GM23338 (cell line): ENCODE measurements around the gene CLDN1. TPM values are rescaled to one million over a fixed set of nuclear protein-coding genes. Genes with fewer than 3 reads are reported as not detected.
A peak's percentile ranks its signal among the peaks of the same experiment; 100 is the strongest.

Source experiments
- ATAC-seq: fragments of 200-7000 bp; cut with Tn5 transposase; 3 replicates; pipeline ENCODE4 v1.9.1; 2020
- DNase-seq: peaks from one replicate; pipeline ENCODE4 v3.0.0-alpha.2; 2015; ENCODE audit warnings: low spot score
- H2AFZ ChIP-seq: fragments of 200-600 bp; sonication (generic); 2 replicates; pipeline ENCODE4 v1.8.0; 2016; ENCODE audit warnings: antibody characterized with exemption, mild to moderate bottlenecking, moderate library complexity
- H3F3A ChIP-seq: fragments of 200-600 bp; sonication (generic); replicated peaks from 2 replicates; pipeline ENCODE4 v1.8.0; 2017; ENCODE audit warnings: antibody characterized with exemption, mixed run types, low read depth
- H3K27ac ChIP-seq: fragments of 200-600 bp; sonication (generic); 2 replicates; pipeline ENCODE4 v1.6.1; 2016; ENCODE audit warnings: low read depth
- H3K27me3 ChIP-seq: fragments of 200-600 bp; sonication (generic); 2 replicates; pipeline ENCODE4 v1.8.0; 2016; ENCODE audit warnings: mild to moderate bottlenecking, mixed run types, moderate library complexity; ENCODE audit not compliant: insufficient read depth
- H3K36me3 ChIP-seq: fragments of 200-600 bp; sonication (generic); 2 replicates; pipeline ENCODE4 v1.8.0; 2016; ENCODE audit warnings: mild to moderate bottlenecking; ENCODE audit not compliant: insufficient read depth
- H3K4me1 ChIP-seq: fragments of 200-600 bp; sonication (generic); 2 replicates; pipeline ENCODE4 v1.8.0; 2016; ENCODE audit warnings: mild to moderate bottlenecking, moderate library complexity; ENCODE audit not compliant: insufficient read depth
- H3K4me2 ChIP-seq: fragments of 200-600 bp; sonication (generic); 2 replicates; pipeline ENCODE4 v1.7.1; 2017; ENCODE audit warnings: mixed run types
- H3K4me3 ChIP-seq: fragments of 200-600 bp; sonication (generic); 2 replicates; pipeline ENCODE4 v1.6.1; 2016; ENCODE audit warnings: mixed run types
- H3K79me2 ChIP-seq: fragments of 200-600 bp; sonication (generic); replicated peaks from 2 replicates; pipeline ENCODE4 v1.8.0; 2017; ENCODE audit warnings: mild to moderate bottlenecking; ENCODE audit not compliant: insufficient read depth
- H3K9me2 ChIP-seq: fragments of 200-600 bp; sonication (generic); 2 replicates; pipeline ENCODE4 v1.8.0; 2017; ENCODE audit not compliant: insufficient read depth
- H4K20me1 ChIP-seq: fragments of 200-600 bp; sonication (generic); replicated peaks from 2 replicates; pipeline ENCODE4 v1.8.0; 2017; ENCODE audit warnings: mild to moderate bottlenecking; ENCODE audit not compliant: insufficient read depth
- H3K27ac Mint-ChIP-seq: 2 replicates; pipeline ENCODE4 v1.8.0; 2020; ENCODE audit warnings: inconsistent platforms, mild to moderate bottlenecking, moderate library complexity, mixed read lengths
- H3K27me3 Mint-ChIP-seq: 3 replicates; pipeline ENCODE4 v1.8.0; 2022; ENCODE audit warnings: low read depth, mild to moderate bottlenecking, moderate library complexity, mixed read lengths, inconsistent platforms; ENCODE audit not compliant: insufficient read depth, poor library complexity
- H3K36me3 Mint-ChIP-seq: 3 replicates; pipeline ENCODE4 v1.8.0; 2021; ENCODE audit warnings: low read depth, mild to moderate bottlenecking, inconsistent platforms, moderate library complexity, mixed read lengths
- H3K4me1 Mint-ChIP-seq: 3 replicates; pipeline ENCODE4 v1.8.0; 2020; ENCODE audit warnings: mild to moderate bottlenecking, inconsistent platforms, mixed read lengths
- H3K4me3 Mint-ChIP-seq: 3 replicates; pipeline ENCODE4 v1.8.0; 2021; ENCODE audit warnings: moderate library complexity, mild to moderate bottlenecking, inconsistent platforms, mixed read lengths
- H3K9me3 Mint-ChIP-seq: 3 replicates; pipeline ENCODE4 v1.8.0; 2020; ENCODE audit warnings: moderate library complexity, mild to moderate bottlenecking, inconsistent platforms, mixed read lengths
- NANOG ChIP-seq: IDR thresholded peaks from 2 replicates; pipeline ENCODE4 v1.6.1; 2016; ENCODE audit warnings: antibody characterized with exemption, borderline replicate concordance
- REST ChIP-seq: IDR thresholded peaks from one replicate; pipeline ENCODE4 v1.6.1; 2018; ENCODE audit warnings: antibody characterized with exemption; ENCODE audit not compliant: unreplicated experiment
- STAT1 ChIP-seq: IDR thresholded peaks from one replicate; pipeline ENCODE4 v1.6.1; 2016; ENCODE audit warnings: antibody characterized with exemption; ENCODE audit not compliant: unreplicated experiment
- polyA plus RNA-seq: library from polyadenylated mRNA; unstranded; fragments of >200 nt; fragmentation: Nextera tagmentation; extraction: Ambion mirVana; gene quantifications from 2 replicates; pipeline ENCODE4 v1.2.1, GENCODE V29; 2016
- total RNA-seq: library from RNA; depleted of rRNA; stranded (reverse); fragments of >200 nt; shearing (Covaris generic); gene quantifications from 2 replicates; pipeline ENCODE4 v1.2.3, GENCODE V29; 2014; rRNA removed

CLDN1 gene
- total and polyA plus RNA-seq, 2 experiments from 2014 or later, result 2.5 to 4.6 TPM

GRCh38 chr3:190258634-190259033 is 63.6 kb downstream of the CLDN1 start:
- Histone ChIP-seq H3K27ac (no peak overlapping the region), H3K4me1 (no peaks in the 10 kb centered on the region), H3F3A (no peaks in the 10 kb centered on the region), H3K4me3 (no peak overlapping the region), H3K36me3 (no peaks in the 10 kb centered on the region), H4K20me1 (no peaks in the 10 kb centered on the region), H3K79me2 (no peaks in the 10 kb centered on the region), H2AFZ (no peak overlapping the region), H3K27me3 (no peaks in the 10 kb centered on the region), H3K4me2 (no peak overlapping the region), H3K9me2 (peaks cover 5% of the 10 kb centered on the region; the same call in 1 of the 2 replicates)
- TF ChIP-seq NANOG, result no peak
- TF ChIP-seq STAT1, result no peak
- TF ChIP-seq REST, result no peak
- H3K9me3 Mint-ChIP-seq, result no peaks in the 10 kb centered on the region
- no peaks in the 10 kb centered on the region for H3K36me3 Mint-ChIP-seq
- no peak for DNase-seq
- peaks cover 15% of the 10 kb centered on the region; the same call in 2 of the 3 replicates for H3K4me1 Mint-ChIP-seq
- no peaks in the 10 kb centered on the region for H3K27me3 Mint-ChIP-seq
- ATAC-seq, result peak; percentile 62
- no peak overlapping the region for H3K27ac Mint-ChIP-seq
- H3K4me3 Mint-ChIP-seq, result no peak overlapping the region

Other genes with a start within 250 kb of the CLDN1 start
- 20.5 and 24.2 TPM in 2 replicates for gene P3H2, start 201.5 kb downstream of the CLDN1 start, total RNA-seq
- 7.2 and 8.2 TPM in 2 replicates for gene P3H2, start 201.5 kb downstream of the CLDN1 start, polyA plus RNA-seq
- not detected in 2 replicates for gene CLDN16, start 65.7 kb upstream of the CLDN1 start, total RNA-seq
- 0.06 TPM in 1 of 2 replicates, not detected in the other for gene CLDN16, start 65.7 kb upstream of the CLDN1 start, polyA plus RNA-seq
- gene TMEM207, start 127.5 kb upstream of the CLDN1 start, total RNA-seq, result not detected in 2 replicates
- not detected in 2 replicates for gene TMEM207, start 127.5 kb upstream of the CLDN1 start, polyA plus RNA-seq
- gene IL1RAP, start 191.6 kb upstream of the CLDN1 start, total RNA-seq, result 3.6 and 5.0 TPM in 2 replicates
- gene IL1RAP, start 191.6 kb upstream of the CLDN1 start, polyA plus RNA-seq, result 3.4 and 3.6 TPM in 2 replicates